Neural cell (in vitro differentiated cells): ENCODE measurements around the gene IL1RAPL2.

Experiments
- CTCF ChIP-seq: fragments of 450-650 bp; IDR thresholded peaks from 2 replicates; pipeline ENCODE4 v1.5.1; 2014; ENCODE audit warnings: antibody characterized with exemption, mild to moderate bottlenecking, moderate library complexity; ENCODE audit not compliant: poor library complexity, severe bottlenecking
- POLR2AphosphoS5 ChIP-seq: IDR thresholded peaks from 2 replicates; pipeline ENCODE4 v1.6.1; 2012
- REST ChIP-seq: IDR thresholded peaks from 2 replicates; pipeline ENCODE4 v1.6.1; 2012; ENCODE audit warnings: borderline replicate concordance

- TF ChIP-seq POLR2AphosphoS5 (no peak), CTCF (no peak), REST (no peak)
Observed at GRCh38 chrX:104539081-104539480, 26.9 kb upstream of the IL1RAPL2 start.
